Ishikawa (cell line): Measurements from ENCODE around the gene BMP6.

Source experiments
- CEBPB ChIP-seq: IDR thresholded peaks from 2 replicates; pipeline ENCODE4 v1.6.1; 2012
- CREB1 ChIP-seq: IDR thresholded peaks from 2 replicates; pipeline ENCODE4 v1.6.1; 2012; ENCODE audit warnings: low read depth
- EGR1 ChIP-seq: IDR thresholded peaks from 2 replicates; pipeline ENCODE4 v1.6.1; 2012
- EP300 ChIP-seq: IDR thresholded peaks from 2 replicates; pipeline ENCODE4 v1.6.1; 2012; ENCODE audit warnings: borderline replicate concordance
- FOXM1 ChIP-seq: IDR thresholded peaks from 2 replicates; pipeline ENCODE4 v1.6.1; 2012; ENCODE audit warnings: low read depth, borderline replicate concordance
- MAX ChIP-seq: IDR thresholded peaks from 2 replicates; pipeline ENCODE4 v1.6.1; 2012
- NFIC ChIP-seq: IDR thresholded peaks from 2 replicates; pipeline ENCODE4 v1.6.1; 2012
- RAD21 ChIP-seq: IDR thresholded peaks from 2 replicates; pipeline ENCODE4 v1.6.1; 2012; ENCODE audit warnings: low read depth
- REST ChIP-seq: IDR thresholded peaks from 2 replicates; pipeline ENCODE4 v1.6.1; 2012; ENCODE audit warnings: low read depth, mild to moderate bottlenecking
- TAF1 ChIP-seq: IDR thresholded peaks from 2 replicates; pipeline ENCODE4 v1.6.1; 2012; ENCODE audit warnings: low read depth, mild to moderate bottlenecking
- TCF12 ChIP-seq: IDR thresholded peaks from 2 replicates; pipeline ENCODE4 v1.6.1; 2012; ENCODE audit warnings: low read depth
- TEAD4 ChIP-seq: IDR thresholded peaks from 2 replicates; pipeline ENCODE4 v1.6.1; 2012
- USF1 ChIP-seq: IDR thresholded peaks from 2 replicates; pipeline ENCODE4 v1.6.1; 2012
- YY1 ChIP-seq: IDR thresholded peaks from 2 replicates; pipeline ENCODE4 v1.6.1; 2012; ENCODE audit warnings: low read depth
- ZBTB7A ChIP-seq: IDR thresholded peaks from 2 replicates; pipeline ENCODE4 v1.6.1; 2012; ENCODE audit warnings: low read depth

Gene BMP6

DNA sequence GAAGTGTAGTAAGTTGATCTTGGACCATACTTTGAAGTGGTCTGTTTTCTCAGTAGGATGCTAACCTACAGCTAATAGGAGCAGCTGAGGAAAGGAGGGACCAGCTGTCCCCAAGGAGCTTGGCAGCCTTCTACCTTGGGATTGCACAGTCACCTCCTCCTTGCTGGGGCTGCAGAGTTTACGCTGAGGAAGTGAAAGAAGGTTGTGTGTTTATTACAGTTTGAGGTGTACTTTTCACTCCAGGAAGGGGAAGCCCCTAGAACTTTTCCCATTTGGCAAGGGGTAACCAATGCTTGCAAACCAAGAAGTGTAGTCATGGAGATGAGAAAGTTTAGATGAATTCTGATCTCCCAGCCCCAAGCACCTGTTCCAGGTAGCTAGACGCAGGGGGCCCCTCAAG is 58.8 kb downstream of the BMP6 start:
- TF ChIP-seq USF1 (no peak), EGR1 (no peak), EP300 (no peak), TCF12 (no peak), CEBPB (no peak), REST (no peak), RAD21 (no peak), MAX (no peak), FOXM1 (no peak), YY1 (no peak)

- TF ChIP-seq USF1 (no peak), CREB1 (no peak), FOXM1 (no peak), CEBPB (no peak), TCF12 (no peak), YY1 (no peak), ZBTB7A (no peak), REST (no peak), RAD21 (no peak), TEAD4 (no peak), TAF1 (no peak), EP300 (no peak), MAX (no peak), EGR1 (no peak), NFIC (no peak)
These were observed 59.5 kb downstream of the BMP6 start for GRCh38 chr6:7785243-7786035.

GRCh38 chr6:7786214-7786661 is 60.3 kb downstream of the BMP6 start:
- TF ChIP-seq TEAD4 (no peak), NFIC (no peak)

DNA sequence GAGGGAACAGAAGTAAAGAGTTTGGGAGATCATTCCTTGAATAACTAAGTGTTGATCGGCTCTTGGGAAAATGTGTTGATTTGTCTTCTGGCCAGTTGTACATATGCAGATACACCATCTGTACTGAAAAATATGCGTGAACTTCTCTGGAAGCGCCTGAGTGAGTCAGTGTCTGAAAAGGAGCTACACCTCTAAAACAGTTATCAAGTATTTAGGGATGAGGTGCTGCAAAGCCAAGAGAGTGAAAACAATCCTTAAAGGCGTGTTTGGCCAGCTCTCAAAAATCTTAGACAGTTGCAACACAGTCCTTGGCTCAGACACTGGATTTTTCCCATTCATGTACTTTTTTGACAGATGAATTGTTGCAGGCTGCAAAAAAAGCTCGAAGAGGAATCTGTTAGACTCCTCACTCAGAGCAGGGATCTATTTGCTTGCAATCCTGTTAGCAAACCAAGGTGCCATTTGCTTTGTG is 61.3 kb downstream of the BMP6 start:
- TF ChIP-seq CEBPB (0 out of 2 replicates have a peak, but pooled peaks have one; percentile 9), TEAD4 (no peak)

DNA sequence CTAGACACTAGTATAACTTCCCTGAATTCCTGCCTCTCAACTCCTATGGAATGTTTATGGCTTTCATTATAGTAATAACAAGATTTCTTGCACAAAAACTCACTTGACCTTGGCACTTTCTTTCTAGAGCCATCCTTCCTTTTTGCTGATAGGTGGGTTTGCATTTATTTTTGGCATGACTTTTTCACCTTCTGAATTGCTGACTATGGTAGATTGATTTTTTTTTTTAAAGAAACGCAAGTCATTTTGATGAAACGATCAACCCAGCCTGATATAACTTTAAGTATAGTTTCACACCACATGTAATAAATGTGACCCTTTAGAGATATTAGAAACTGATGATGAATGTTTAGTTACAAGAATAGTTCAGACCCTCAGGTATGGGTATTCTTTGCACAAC is 61.8 kb downstream of the BMP6 start:
- TF ChIP-seq ZBTB7A = no peak

DNA sequence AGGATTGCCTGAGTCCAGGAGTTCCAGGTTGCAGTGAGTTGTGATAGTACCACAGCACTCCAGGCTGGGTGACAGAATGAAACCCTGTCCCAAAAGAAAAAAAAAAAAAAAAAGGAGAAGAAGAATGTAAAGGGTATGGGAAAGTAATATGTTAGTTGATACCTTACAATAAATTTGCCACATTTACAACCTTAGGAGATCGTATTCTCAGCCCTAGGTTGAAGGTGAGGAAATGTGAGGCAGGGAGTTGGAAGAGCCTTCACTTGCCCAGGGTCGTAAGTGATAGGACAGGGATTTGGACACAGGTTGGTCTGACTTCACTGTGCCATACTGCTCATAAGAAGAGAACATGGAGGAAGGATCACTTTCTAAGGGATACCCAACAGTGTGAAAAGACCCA is 68.6 kb downstream of the BMP6 start:
- TF ChIP-seq EGR1 = no peak
- no peak for TF ChIP-seq TEAD4

DNA sequence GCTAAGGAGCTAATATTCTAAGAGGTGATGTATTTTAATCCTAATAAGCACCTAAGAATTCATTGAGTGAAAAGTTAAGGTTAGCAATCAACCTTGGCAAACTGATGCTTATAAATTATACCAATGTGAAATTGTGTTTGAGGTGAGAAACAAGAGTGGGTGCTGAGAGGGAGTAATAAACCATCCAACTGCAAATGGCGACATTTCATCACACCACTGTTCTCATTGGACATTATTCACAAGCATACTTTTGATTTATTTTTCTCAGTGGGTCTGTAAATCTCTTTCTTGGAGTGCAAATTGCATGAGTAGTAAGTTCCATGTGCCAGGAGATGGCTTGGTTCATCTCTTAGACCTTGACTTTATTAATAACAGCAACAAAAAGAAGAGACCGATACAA is 71.5 kb downstream of the BMP6 start:
- no peak for TF ChIP-seq USF1
- no peak for TF ChIP-seq TEAD4
- TF ChIP-seq CEBPB = no peak
